GM23338 (cell line): Measurements from ENCODE around the gene IRF5. TPM values are rescaled to one million over a fixed set of nuclear protein-coding genes. Genes with fewer than 3 reads are reported as not detected.

Experiments
- ATAC-seq: fragments of 200-7000 bp; cut with Tn5 transposase; 3 replicates; pipeline ENCODE4 v1.9.1; 2020
- DNase-seq: peaks from one replicate; pipeline ENCODE4 v3.0.0-alpha.2; 2015; ENCODE audit warnings: low spot score
- H2AFZ ChIP-seq: fragments of 200-600 bp; sonication (generic); 2 replicates; pipeline ENCODE4 v1.8.0; 2016; ENCODE audit warnings: antibody characterized with exemption, mild to moderate bottlenecking, moderate library complexity
- H3F3A ChIP-seq: fragments of 200-600 bp; sonication (generic); replicated peaks from 2 replicates; pipeline ENCODE4 v1.8.0; 2017; ENCODE audit warnings: antibody characterized with exemption, mixed run types, low read depth
- H3K27ac ChIP-seq: fragments of 200-600 bp; sonication (generic); 2 replicates; pipeline ENCODE4 v1.6.1; 2016; ENCODE audit warnings: low read depth
- H3K27me3 ChIP-seq: fragments of 200-600 bp; sonication (generic); 2 replicates; pipeline ENCODE4 v1.8.0; 2016; ENCODE audit warnings: mild to moderate bottlenecking, mixed run types, moderate library complexity; ENCODE audit not compliant: insufficient read depth
- H3K36me3 ChIP-seq: fragments of 200-600 bp; sonication (generic); 2 replicates; pipeline ENCODE4 v1.8.0; 2016; ENCODE audit warnings: mild to moderate bottlenecking; ENCODE audit not compliant: insufficient read depth
- H3K4me1 ChIP-seq: fragments of 200-600 bp; sonication (generic); 2 replicates; pipeline ENCODE4 v1.8.0; 2016; ENCODE audit warnings: mild to moderate bottlenecking, moderate library complexity; ENCODE audit not compliant: insufficient read depth
- H3K4me2 ChIP-seq: fragments of 200-600 bp; sonication (generic); 2 replicates; pipeline ENCODE4 v1.7.1; 2017; ENCODE audit warnings: mixed run types
- H3K4me3 ChIP-seq: fragments of 200-600 bp; sonication (generic); 2 replicates; pipeline ENCODE4 v1.6.1; 2016; ENCODE audit warnings: mixed run types
- H3K79me2 ChIP-seq: fragments of 200-600 bp; sonication (generic); replicated peaks from 2 replicates; pipeline ENCODE4 v1.8.0; 2017; ENCODE audit warnings: mild to moderate bottlenecking; ENCODE audit not compliant: insufficient read depth
- H3K9me2 ChIP-seq: fragments of 200-600 bp; sonication (generic); 2 replicates; pipeline ENCODE4 v1.8.0; 2017; ENCODE audit not compliant: insufficient read depth
- H4K20me1 ChIP-seq: fragments of 200-600 bp; sonication (generic); replicated peaks from 2 replicates; pipeline ENCODE4 v1.8.0; 2017; ENCODE audit warnings: mild to moderate bottlenecking; ENCODE audit not compliant: insufficient read depth
- H3K27ac Mint-ChIP-seq: 2 replicates; pipeline ENCODE4 v1.8.0; 2020; ENCODE audit warnings: inconsistent platforms, mild to moderate bottlenecking, moderate library complexity, mixed read lengths
- H3K27me3 Mint-ChIP-seq: 3 replicates; pipeline ENCODE4 v1.8.0; 2022; ENCODE audit warnings: low read depth, mild to moderate bottlenecking, moderate library complexity, mixed read lengths, inconsistent platforms; ENCODE audit not compliant: insufficient read depth, poor library complexity
- H3K36me3 Mint-ChIP-seq: 3 replicates; pipeline ENCODE4 v1.8.0; 2021; ENCODE audit warnings: low read depth, mild to moderate bottlenecking, inconsistent platforms, moderate library complexity, mixed read lengths
- H3K4me1 Mint-ChIP-seq: 3 replicates; pipeline ENCODE4 v1.8.0; 2020; ENCODE audit warnings: mild to moderate bottlenecking, inconsistent platforms, mixed read lengths
- H3K4me3 Mint-ChIP-seq: 3 replicates; pipeline ENCODE4 v1.8.0; 2021; ENCODE audit warnings: moderate library complexity, mild to moderate bottlenecking, inconsistent platforms, mixed read lengths
- H3K9me3 Mint-ChIP-seq: 3 replicates; pipeline ENCODE4 v1.8.0; 2020; ENCODE audit warnings: moderate library complexity, mild to moderate bottlenecking, inconsistent platforms, mixed read lengths
- CREB1 ChIP-seq: fragments of 250-450 bp; sonication (Bioruptor Pico); IDR thresholded peaks from 2 replicates; pipeline ENCODE4 v1.5.0; 2020; ENCODE audit warnings: low read depth, mild to moderate bottlenecking, moderate library complexity
- EZH2phosphoT487 ChIP-seq: fragments of 200-600 bp; sonication (generic); IDR thresholded peaks from one replicate; pipeline ENCODE4 v1.8.1; 2018; ENCODE audit warnings: antibody characterized with exemption; ENCODE audit not compliant: unreplicated experiment
- STAT1 ChIP-seq: IDR thresholded peaks from one replicate; pipeline ENCODE4 v1.6.1; 2016; ENCODE audit warnings: antibody characterized with exemption; ENCODE audit not compliant: unreplicated experiment
- ZNF114 ChIP-seq: fragments of 250-450 bp; sonication (Bioruptor Pico); IDR thresholded peaks from 2 replicates; pipeline ENCODE4 v1.5.0; 2020; ENCODE audit warnings: mild to moderate bottlenecking, moderate library complexity
- ZNF331 ChIP-seq: fragments of 250-450 bp; sonication (Bioruptor Pico); IDR thresholded peaks from 2 replicates; pipeline ENCODE4 v1.5.0; 2020; ENCODE audit warnings: low read depth, mild to moderate bottlenecking, moderate library complexity
- polyA plus RNA-seq: library from polyadenylated mRNA; unstranded; fragments of >200 nt; fragmentation: Nextera tagmentation; extraction: Ambion mirVana; gene quantifications from 2 replicates; pipeline ENCODE4 v1.2.1, GENCODE V29; 2016
- total RNA-seq: library from RNA; depleted of rRNA; stranded (reverse); fragments of >200 nt; shearing (Covaris generic); gene quantifications from 2 replicates; pipeline ENCODE4 v1.2.3, GENCODE V29; 2014
- TF ChIP-seq, protein P1 (sequence below): fragments of 250-450 bp; sonication (Bioruptor Pico); IDR thresholded peaks from 2 replicates; pipeline ENCODE4 v1.5.0; 2020; ENCODE audit warnings: mild to moderate bottlenecking, moderate library complexity
- TF ChIP-seq, protein P2 (sequence below): IDR thresholded peaks from 2 replicates; pipeline ENCODE4 v1.6.1; 2016; ENCODE audit warnings: antibody characterized with exemption

IRF5 gene
- total and polyA plus RNA-seq, 2 experiments from 2014 or later, result 0.37 to 3.7 TPM

DNA sequence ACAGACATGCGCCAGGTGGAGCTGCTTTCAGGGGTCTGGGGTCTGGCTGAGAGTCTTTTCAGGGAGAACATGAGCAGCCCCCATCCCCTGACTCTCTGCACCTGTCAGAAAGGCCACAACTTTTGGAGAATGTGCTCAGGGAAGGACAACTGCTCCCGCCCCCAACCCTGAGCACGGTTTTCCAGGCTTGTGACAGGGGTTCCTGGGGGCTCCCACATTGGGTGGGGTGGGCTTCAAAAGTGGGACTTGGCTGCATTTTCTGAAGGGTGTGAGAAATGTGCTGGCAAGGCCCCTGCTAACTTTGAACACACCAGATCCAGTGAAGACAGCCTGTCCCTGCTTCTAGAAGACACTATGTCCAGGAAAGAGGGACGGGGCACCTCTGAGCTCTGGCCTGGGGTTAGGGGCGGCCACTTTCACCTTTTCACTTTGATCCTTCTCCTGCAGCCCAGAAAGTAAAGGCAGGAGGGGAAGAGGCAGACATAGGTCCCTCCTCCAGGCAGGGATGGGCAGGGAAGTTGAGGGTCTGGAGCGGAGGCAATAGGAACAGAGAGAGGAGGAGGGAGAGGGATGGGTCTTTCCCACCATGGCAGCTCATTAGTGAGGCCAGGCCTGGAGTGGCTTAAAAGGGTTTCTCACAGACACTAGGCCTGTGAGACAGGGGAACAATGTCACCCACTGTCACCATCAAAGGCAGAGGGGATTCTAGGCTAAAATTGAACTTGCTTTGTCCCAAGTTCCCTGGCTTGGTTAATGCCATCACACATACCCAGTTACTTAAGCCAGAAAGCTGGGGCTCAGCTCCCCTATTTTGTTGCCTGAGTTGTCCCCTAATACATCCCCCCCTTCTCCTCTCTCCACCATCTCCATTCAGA lies 28.7 kb upstream of the IRF5 start:
- TF ChIP-seq EZH2phosphoT487 (no peak), ZNF114 (no peak), CREB1 (CRISPR knock-in tag) (no peak), ZNF331 (CRISPR knock-in tag) (no peak), STAT1 (no peak)
- TF ChIP-seq, protein P1, sequence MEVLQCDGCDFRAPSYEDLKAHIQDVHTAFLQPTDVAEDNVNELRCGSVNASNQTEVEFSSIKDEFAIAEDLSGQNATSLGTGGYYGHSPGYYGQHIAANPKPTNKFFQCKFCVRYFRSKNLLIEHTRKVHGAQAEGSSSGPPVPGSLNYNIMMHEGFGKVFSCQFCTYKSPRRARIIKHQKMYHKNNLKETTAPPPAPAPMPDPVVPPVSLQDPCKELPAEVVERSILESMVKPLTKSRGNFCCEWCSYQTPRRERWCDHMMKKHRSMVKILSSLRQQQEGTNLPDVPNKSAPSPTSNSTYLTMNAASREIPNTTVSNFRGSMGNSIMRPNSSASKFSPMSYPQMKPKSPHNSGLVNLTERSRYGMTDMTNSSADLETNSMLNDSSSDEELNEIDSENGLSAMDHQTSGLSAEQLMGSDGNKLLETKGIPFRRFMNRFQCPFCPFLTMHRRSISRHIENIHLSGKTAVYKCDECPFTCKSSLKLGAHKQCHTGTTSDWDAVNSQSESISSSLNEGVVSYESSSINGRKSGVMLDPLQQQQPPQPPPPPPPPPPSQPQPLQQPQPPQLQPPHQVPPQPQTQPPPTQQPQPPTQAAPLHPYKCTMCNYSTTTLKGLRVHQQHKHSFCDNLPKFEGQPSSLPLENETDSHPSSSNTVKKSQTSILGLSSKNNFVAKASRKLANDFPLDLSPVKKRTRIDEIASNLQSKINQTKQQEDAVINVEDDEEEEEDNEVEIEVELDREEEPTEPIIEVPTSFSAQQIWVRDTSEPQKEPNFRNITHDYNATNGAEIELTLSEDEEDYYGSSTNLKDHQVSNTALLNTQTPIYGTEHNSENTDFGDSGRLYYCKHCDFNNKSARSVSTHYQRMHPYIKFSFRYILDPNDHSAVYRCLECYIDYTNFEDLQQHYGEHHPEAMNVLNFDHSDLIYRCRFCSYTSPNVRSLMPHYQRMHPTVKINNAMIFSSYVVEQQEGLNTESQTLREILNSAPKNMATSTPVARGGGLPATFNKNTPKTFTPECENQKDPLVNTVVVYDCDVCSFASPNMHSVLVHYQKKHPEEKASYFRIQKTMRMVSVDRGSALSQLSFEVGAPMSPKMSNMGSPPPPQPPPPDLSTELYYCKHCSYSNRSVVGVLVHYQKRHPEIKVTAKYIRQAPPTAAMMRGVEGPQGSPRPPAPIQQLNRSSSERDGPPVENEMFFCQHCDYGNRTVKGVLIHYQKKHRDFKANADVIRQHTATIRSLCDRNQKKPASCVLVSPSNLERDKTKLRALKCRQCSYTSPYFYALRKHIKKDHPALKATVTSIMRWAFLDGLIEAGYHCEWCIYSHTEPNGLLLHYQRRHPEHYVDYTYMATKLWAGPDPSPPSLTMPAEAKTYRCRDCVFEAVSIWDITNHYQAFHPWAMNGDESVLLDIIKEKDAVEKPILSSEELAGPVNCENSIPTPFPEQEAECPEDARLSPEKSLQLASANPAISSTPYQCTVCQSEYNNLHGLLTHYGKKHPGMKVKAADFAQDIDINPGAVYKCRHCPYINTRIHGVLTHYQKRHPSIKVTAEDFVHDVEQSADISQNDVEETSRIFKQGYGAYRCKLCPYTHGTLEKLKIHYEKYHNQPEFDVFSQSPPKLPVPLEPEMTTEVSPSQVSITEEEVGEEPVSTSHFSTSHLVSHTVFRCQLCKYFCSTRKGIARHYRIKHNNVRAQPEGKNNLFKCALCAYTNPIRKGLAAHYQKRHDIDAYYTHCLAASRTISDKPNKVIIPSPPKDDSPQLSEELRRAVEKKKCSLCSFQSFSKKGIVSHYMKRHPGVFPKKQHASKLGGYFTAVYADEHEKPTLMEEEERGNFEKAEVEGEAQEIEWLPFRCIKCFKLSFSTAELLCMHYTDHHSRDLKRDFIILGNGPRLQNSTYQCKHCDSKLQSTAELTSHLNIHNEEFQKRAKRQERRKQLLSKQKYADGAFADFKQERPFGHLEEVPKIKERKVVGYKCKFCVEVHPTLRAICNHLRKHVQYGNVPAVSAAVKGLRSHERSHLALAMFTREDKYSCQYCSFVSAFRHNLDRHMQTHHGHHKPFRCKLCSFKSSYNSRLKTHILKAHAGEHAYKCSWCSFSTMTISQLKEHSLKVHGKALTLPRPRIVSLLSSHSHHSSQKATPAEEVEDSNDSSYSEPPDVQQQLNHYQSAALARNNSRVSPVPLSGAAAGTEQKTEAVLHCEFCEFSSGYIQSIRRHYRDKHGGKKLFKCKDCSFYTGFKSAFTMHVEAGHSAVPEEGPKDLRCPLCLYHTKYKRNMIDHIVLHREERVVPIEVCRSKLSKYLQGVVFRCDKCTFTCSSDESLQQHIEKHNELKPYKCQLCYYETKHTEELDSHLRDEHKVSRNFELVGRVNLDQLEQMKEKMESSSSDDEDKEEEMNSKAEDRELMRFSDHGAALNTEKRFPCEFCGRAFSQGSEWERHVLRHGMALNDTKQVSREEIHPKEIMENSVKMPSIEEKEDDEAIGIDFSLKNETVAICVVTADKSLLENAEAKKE (CRISPR knock-in tag), result no peak
- TF ChIP-seq, protein P2, sequence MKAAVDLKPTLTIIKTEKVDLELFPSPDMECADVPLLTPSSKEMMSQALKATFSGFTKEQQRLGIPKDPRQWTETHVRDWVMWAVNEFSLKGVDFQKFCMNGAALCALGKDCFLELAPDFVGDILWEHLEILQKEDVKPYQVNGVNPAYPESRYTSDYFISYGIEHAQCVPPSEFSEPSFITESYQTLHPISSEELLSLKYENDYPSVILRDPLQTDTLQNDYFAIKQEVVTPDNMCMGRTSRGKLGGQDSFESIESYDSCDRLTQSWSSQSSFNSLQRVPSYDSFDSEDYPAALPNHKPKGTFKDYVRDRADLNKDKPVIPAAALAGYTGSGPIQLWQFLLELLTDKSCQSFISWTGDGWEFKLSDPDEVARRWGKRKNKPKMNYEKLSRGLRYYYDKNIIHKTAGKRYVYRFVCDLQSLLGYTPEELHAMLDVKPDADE, result no peak
- Histone ChIP-seq H3K4me3 (peak overlapping the region; percentile 76), H3K4me2 (peak overlapping the region; percentile 93), H4K20me1 (no peaks in the 10 kb centered on the region), H3K9me2 (no peaks in the 10 kb centered on the region), H3K4me1 (peaks cover 19% of the 10 kb centered on the region), H3F3A (peaks cover 4% of the 10 kb centered on the region), H3K79me2 (no peaks in the 10 kb centered on the region), H3K36me3 (no peaks in the 10 kb centered on the region), H3K27me3 (peaks cover 56% of the 10 kb centered on the region), H3K27ac (no peak overlapping the region), H2AFZ (peak overlapping the region; percentile 99)
- Mint-ChIP-seq H3K36me3 (no peaks in the 10 kb centered on the region; the same call in 2 of the 3 replicates), H3K9me3 (no peaks in the 10 kb centered on the region), H3K4me3 (peak overlapping the region; percentile 78), H3K27ac (no peak overlapping the region), H3K4me1 (peaks cover 25% of the 10 kb centered on the region), H3K27me3 (peaks cover 39% of the 10 kb centered on the region)
- no peak for DNase-seq
- ATAC-seq, result no peak
